Measurements from ENCODE around the gene SEZ6.

DNA sequence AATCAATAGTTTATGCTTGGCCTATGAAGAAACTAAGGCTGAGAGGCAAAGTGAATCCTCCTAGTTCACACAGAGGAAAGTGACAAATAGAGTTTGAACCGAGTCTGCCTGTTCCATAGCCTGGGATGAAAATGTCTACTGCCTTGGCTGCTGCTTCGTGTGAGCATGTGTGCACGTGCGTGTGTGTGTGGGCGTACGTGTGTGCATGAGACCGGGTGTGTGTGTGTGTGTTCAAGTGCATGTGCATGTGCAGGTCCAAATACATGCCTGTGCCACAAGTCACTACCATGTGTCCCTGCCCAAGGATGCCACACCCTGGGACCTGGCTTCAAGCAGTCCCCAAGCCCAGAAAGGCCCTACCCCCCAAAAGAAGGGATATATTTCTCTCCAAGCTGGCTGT lies 13.6 kb downstream of the SEZ6 start:
- TF ChIP-seq, protein P1, sequence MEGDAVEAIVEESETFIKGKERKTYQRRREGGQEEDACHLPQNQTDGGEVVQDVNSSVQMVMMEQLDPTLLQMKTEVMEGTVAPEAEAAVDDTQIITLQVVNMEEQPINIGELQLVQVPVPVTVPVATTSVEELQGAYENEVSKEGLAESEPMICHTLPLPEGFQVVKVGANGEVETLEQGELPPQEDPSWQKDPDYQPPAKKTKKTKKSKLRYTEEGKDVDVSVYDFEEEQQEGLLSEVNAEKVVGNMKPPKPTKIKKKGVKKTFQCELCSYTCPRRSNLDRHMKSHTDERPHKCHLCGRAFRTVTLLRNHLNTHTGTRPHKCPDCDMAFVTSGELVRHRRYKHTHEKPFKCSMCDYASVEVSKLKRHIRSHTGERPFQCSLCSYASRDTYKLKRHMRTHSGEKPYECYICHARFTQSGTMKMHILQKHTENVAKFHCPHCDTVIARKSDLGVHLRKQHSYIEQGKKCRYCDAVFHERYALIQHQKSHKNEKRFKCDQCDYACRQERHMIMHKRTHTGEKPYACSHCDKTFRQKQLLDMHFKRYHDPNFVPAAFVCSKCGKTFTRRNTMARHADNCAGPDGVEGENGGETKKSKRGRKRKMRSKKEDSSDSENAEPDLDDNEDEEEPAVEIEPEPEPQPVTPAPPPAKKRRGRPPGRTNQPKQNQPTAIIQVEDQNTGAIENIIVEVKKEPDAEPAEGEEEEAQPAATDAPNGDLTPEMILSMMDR (IDR thresholded peaks at IDR 0.05; ENCODE audit: insufficient read depth, low read depth, low read length) = no peak
- no peak for TF ChIP-seq EZH2 (IDR thresholded peaks at IDR 0.05; ENCODE audit: insufficient read depth, low read length)
